Diencephalon (tissue), 1 donor: ENCODE measurements around the gene TMEM54. TPM values are rescaled to one million over a fixed set of nuclear protein-coding genes. Genes with fewer than 3 reads are reported as not detected.

Experiments used
- total RNA-seq: library from RNA; depleted of rRNA; stranded (reverse); fragments of >200 nt; gene quantifications from one replicate; pipeline ENCODE4 v1.2.3, GENCODE V29; 2014

The TMEM54 gene, protein sequence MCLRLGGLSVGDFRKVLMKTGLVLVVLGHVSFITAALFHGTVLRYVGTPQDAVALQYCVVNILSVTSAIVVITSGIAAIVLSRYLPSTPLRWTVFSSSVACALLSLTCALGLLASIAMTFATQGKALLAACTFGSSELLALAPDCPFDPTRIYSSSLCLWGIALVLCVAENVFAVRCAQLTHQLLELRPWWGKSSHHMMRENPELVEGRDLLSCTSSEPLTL
- 4.4 TPM for total RNA-seq

GRCh38 chr1:32900956-32901822 is at the start of gene TMEM54:
Gene TMEM54 (minus strand): TSS chr1:32901389. CDS start chr1:32901238, 151 bp downstream.

GRCh38 chr1:32886004-32886827 is 15.0 kb downstream of the TMEM54 start, which contains the start of gene HPCA:
Gene HPCA (plus strand): TSS chr1:32886491. CDS start chr1:32888899, 2,408 bp downstream.

GRCh38 chr1:32870615-32871363 is 30.4 kb downstream of the TMEM54 start, which contains the start of gene FNDC5:
Gene FNDC5 (minus strand): TSS chr1:32870912.

Other genes starting within 250 kb of the TMEM54 start
- 7.8 TPM for gene SYNC, start 198.6 kb downstream of the TMEM54 start, total RNA-seq
- 56.5 TPM for gene YARS1, start 84.0 kb downstream of the TMEM54 start, total RNA-seq
- 59.3 TPM for gene S100PBP, start 83.7 kb downstream of the TMEM54 start, total RNA-seq
- gene FNDC5, start 30.5 kb downstream of the TMEM54 start, total RNA-seq, result 30.2 TPM
- 83.5 TPM for gene HPCA, start 14.9 kb downstream of the TMEM54 start, total RNA-seq
- 41.3 TPM for gene RNF19B, start 63.4 kb upstream of the TMEM54 start, total RNA-seq
- gene AK2, start 135.5 kb upstream of the TMEM54 start, total RNA-seq, result 46.8 TPM
- 14.1 TPM for gene AZIN2, start 179.8 kb upstream of the TMEM54 start, total RNA-seq